H1 (cell line): ENCODE data around the gene ZNF225. TPM values are rescaled to one million over a fixed set of nuclear protein-coding genes. Genes with fewer than 3 reads are reported as not detected.
A peak's percentile ranks its signal among the peaks of the same experiment; 100 is the strongest.

Source experiments
- CTCF ChIA-PET: fragments of 300-600 bp; sonication (Branson Sonifier 250); formaldehyde crosslinking; loops from one replicate; lab custom pipeline; 2021; ENCODE audit not compliant: partially characterized antibody; lab: Charles Lee
- POLR2A ChIA-PET: fragments of 300-600 bp; sonication (Branson Sonifier 250); formaldehyde crosslinking; loops from one replicate; lab custom pipeline; 2021; ENCODE audit warnings: inconsistent platforms; ENCODE audit not compliant: partially characterized antibody; lab: Charles Lee
- DNase-seq, 2 experiments: peaks; one replicate each; pipeline versions ENCODE4 v3.0.0 to v3.0.0-alpha.2; 2010 to 2022; ENCODE audit warnings: low spot score in 2 of 2, low read depth in 1 of 2, mixed read lengths in 1 of 2
- FAIRE-seq: peaks from 2 replicates; lab custom pipeline; 2011; peaks lifted over from hg19 to GRCh38; lab: Jason Lieb, UNC
- H2AFZ ChIP-seq: 2 replicates; pipeline ENCODE4 v1.8.1; 2012; ENCODE audit warnings: low read length, inconsistent platforms
- H2AK5ac ChIP-seq: 2 replicates; pipeline ENCODE4 v1.6.1; 2013; ENCODE audit warnings: low read depth, low read length
- H2BK120ac ChIP-seq: replicated peaks from 2 replicates; pipeline ENCODE3; 2013; ENCODE audit warnings: low read depth, low read length, inconsistent platforms
- H2BK12ac ChIP-seq: 2 replicates; pipeline ENCODE4 v1.6.1; 2013; ENCODE audit warnings: low read depth, low read length
- H2BK15ac ChIP-seq: 2 replicates; pipeline ENCODE4 v1.6.1; 2013; ENCODE audit warnings: low read length
- H2BK20ac ChIP-seq: 2 replicates; pipeline ENCODE4 v1.6.1; 2013; ENCODE audit warnings: low read length
- H2BK5ac ChIP-seq: 2 replicates; pipeline ENCODE4 v1.6.1; 2013; ENCODE audit warnings: low read depth, low read length
- H3K14ac ChIP-seq: 2 replicates; pipeline ENCODE4 v1.6.1; 2013; ENCODE audit warnings: inconsistent platforms; ENCODE audit not compliant: insufficient read length
- H3K18ac ChIP-seq: 2 replicates; pipeline ENCODE4 v1.6.1; 2013; ENCODE audit warnings: low read length; ENCODE audit errors: extremely low read depth
- H3K23ac ChIP-seq: 2 replicates; pipeline ENCODE4 v1.6.1; 2013; ENCODE audit warnings: inconsistent platforms; ENCODE audit not compliant: insufficient read length
- H3K23me2 ChIP-seq: 2 replicates; pipeline ENCODE4 v1.6.1; 2013; ENCODE audit warnings: low read depth, low read length
- H3K27ac ChIP-seq: 2 replicates; pipeline ENCODE4 v1.6.1; 2011; ENCODE audit warnings: low read depth, low read length, inconsistent platforms
- H3K27me3 ChIP-seq, 4 experiments: replicated peaks in 1 of 4; 1 replicate in 1 of 4; 2 replicates in 3 of 4; pipeline versions ENCODE4 v1.6.1 to v1.8.1; 2011 to 2013; ENCODE audit warnings: low read length in 3 of 4, mild to moderate bottlenecking in 3 of 4, inconsistent platforms in 2 of 4, mixed read lengths in 2 of 4, moderate library complexity in 1 of 4; ENCODE audit not compliant: control insufficient read depth in 3 of 4, insufficient read depth in 3 of 4; ENCODE audit errors: extremely low read depth in 1 of 4
- H3K36me3 ChIP-seq, 4 experiments: 2 replicates each; pipeline versions ENCODE4 v1.6.1 to v1.8.1; 2011 to 2013; ENCODE audit warnings: mild to moderate bottlenecking in 4 of 4, low read length in 3 of 4, moderate library complexity in 2 of 4, control low read depth in 1 of 4, inconsistent platforms in 1 of 4; ENCODE audit not compliant: insufficient read depth in 4 of 4, control insufficient read depth in 2 of 4
- H3K4ac ChIP-seq: replicated peaks from 2 replicates; pipeline ENCODE3; 2013; ENCODE audit warnings: low read length, low read depth, mixed read lengths, inconsistent platforms; ENCODE audit not compliant: insufficient read length
- H3K4me1 ChIP-seq, 4 experiments: replicated peaks in 1 of 4; 1 replicate in 1 of 4; 2 replicates in 3 of 4; pipeline versions ENCODE4 v1.6.1 to v1.8.1; 2011 to 2013; ENCODE audit warnings: low read length in 3 of 4, inconsistent platforms in 2 of 4, mixed read lengths in 1 of 4; ENCODE audit not compliant: insufficient read depth in 4 of 4, control insufficient read depth in 3 of 4
- H3K4me2 ChIP-seq, 2 experiments: 2 replicates each; pipeline versions ENCODE4 v1.6.1 to v1.8.1; 2011 to 2013; ENCODE audit warnings: low read depth in 2 of 2, low read length in 2 of 2, control low read depth in 1 of 2, inconsistent platforms in 1 of 2, mild to moderate bottlenecking in 1 of 2; ENCODE audit not compliant: insufficient read depth in 1 of 2
- H3K4me3 ChIP-seq, 4 experiments: fragments of 200-600, 300-600 bp in 1 of 4; sonication (generic), shearing (Covaris generic), sonication (Bioruptor Twin) in 1 of 4; 2 replicates each; pipeline versions ENCODE4 v1.5.1 to v1.8.1; 2011 to 2016; ENCODE audit warnings: low read length in 4 of 4, low read depth in 3 of 4, control low read depth in 2 of 4, inconsistent platforms in 2 of 4, mild to moderate bottlenecking in 2 of 4, mixed read lengths in 1 of 4, moderate library complexity in 1 of 4; ENCODE audit not compliant: insufficient read depth in 2 of 4; ENCODE audit errors: extremely low read depth in 1 of 4
- H3K56ac ChIP-seq: replicated peaks from 2 replicates; pipeline ENCODE3; 2013; ENCODE audit warnings: low read depth, mild to moderate bottlenecking, mixed read lengths, low read length, inconsistent platforms; ENCODE audit not compliant: insufficient read length
- H3K79me1 ChIP-seq: 2 replicates; pipeline ENCODE4 v1.6.1; 2013; ENCODE audit warnings: low read depth, low read length, control low read depth
- H3K79me2 ChIP-seq, 2 experiments: 2 replicates each; pipeline versions ENCODE4 v1.6.1 to v1.8.1; 2012 to 2013; ENCODE audit warnings: low read length in 2 of 2, mild to moderate bottlenecking in 2 of 2, inconsistent platforms in 1 of 2; ENCODE audit not compliant: insufficient read depth in 2 of 2, control insufficient read depth in 1 of 2
- H3K9ac ChIP-seq, 4 experiments: replicated peaks in 1 of 4; 1 replicate in 1 of 4; 2 replicates in 3 of 4; pipeline versions ENCODE4 v1.6.1 to v1.8.1; 2011 to 2013; ENCODE audit warnings: low read depth in 3 of 4, low read length in 3 of 4, control low read depth in 2 of 4, mild to moderate bottlenecking in 2 of 4, moderate library complexity in 2 of 4, inconsistent platforms in 1 of 4; ENCODE audit errors: extremely low read depth in 1 of 4
- H3K9me3 ChIP-seq, 2 experiments: 2 replicates each; pipeline versions ENCODE4 v1.6.1 to v1.8.1; 2012 to 2013; ENCODE audit warnings: mild to moderate bottlenecking in 2 of 2, moderate library complexity in 2 of 2, control low read depth in 1 of 2, inconsistent platforms in 1 of 2, low read depth in 1 of 2, low read length in 1 of 2, mixed read lengths in 1 of 2; ENCODE audit not compliant: insufficient read depth in 2 of 2
- H4K20me1 ChIP-seq, 2 experiments: replicated peaks in 1 of 2; 2 replicates each; pipeline versions ENCODE3 to v1.8.1; 2011 to 2013; ENCODE audit warnings: inconsistent platforms in 2 of 2, low read length in 2 of 2, mild to moderate bottlenecking in 1 of 2; ENCODE audit not compliant: insufficient read depth in 2 of 2, control insufficient read depth in 1 of 2
- H4K5ac ChIP-seq: 2 replicates; pipeline ENCODE4 v1.6.1; 2013; ENCODE audit warnings: low read length, low read depth, mixed read lengths, inconsistent platforms; ENCODE audit not compliant: insufficient read length
- H4K8ac ChIP-seq: 2 replicates; pipeline ENCODE4 v1.8.0; 2013; ENCODE audit warnings: mild to moderate bottlenecking, moderate library complexity, low read length, inconsistent platforms; ENCODE audit not compliant: insufficient read depth; ENCODE audit errors: extremely low read depth
- H4K91ac ChIP-seq: replicated peaks from 2 replicates; pipeline ENCODE3; 2013; ENCODE audit warnings: low read length, mixed read lengths, inconsistent platforms; ENCODE audit not compliant: insufficient read length
- BRCA1 ChIP-seq: IDR thresholded peaks from 2 replicates; pipeline ENCODE4 v1.6.1; 2012; ENCODE audit warnings: low read depth, low read length, improper control_type of control experiment
- CTCF ChIP-seq, 3 experiments: IDR thresholded peaks; 1 replicate in 2 of 3; 2 replicates in 1 of 3; pipeline versions ENCODE4 v1.5.1 to v1.6.1; 2011; ENCODE audit warnings: low read length in 3 of 3, mild to moderate bottlenecking in 3 of 3, inconsistent platforms in 2 of 3, low read depth in 1 of 3, moderate library complexity in 1 of 3; ENCODE audit not compliant: insufficient read depth in 1 of 3; ENCODE audit errors: control extremely low read depth in 1 of 3
- E2F6 ChIP-seq: IDR thresholded peaks from 2 replicates; pipeline ENCODE4 v1.6.1; 2012; ENCODE audit warnings: inconsistent platforms
- EZH2 ChIP-seq: fragments of 200-600 bp; sonication (generic); IDR thresholded peaks from 2 replicates; pipeline ENCODE4 v1.7.1; 2012; ENCODE audit warnings: low read depth, mild to moderate bottlenecking, moderate library complexity, low read length, inconsistent platforms; ENCODE audit not compliant: severe bottlenecking
- GABPA ChIP-seq: IDR thresholded peaks from 2 replicates; pipeline ENCODE4 v1.6.1; 2011; ENCODE audit warnings: mild to moderate bottlenecking, low read length, moderate library complexity, borderline replicate concordance; ENCODE audit not compliant: insufficient read depth
- HDAC6 ChIP-seq: IDR thresholded peaks from one replicate; pipeline ENCODE4 v1.7.1; 2012; ENCODE audit warnings: low read depth, mild to moderate bottlenecking, inconsistent platforms, low read length, moderate library complexity
- POLR2AphosphoS5 ChIP-seq: IDR thresholded peaks from 2 replicates; pipeline ENCODE4 v1.6.1; 2011; ENCODE audit warnings: low read depth, low read length
- WGBS, 2 experiments: shearing (Covaris generic) in 1 of 2; methylation state at CpG; one replicate each; pipeline versions ENCODE4 v1.1.6 to v1.1.7; 2013 to 2015; ENCODE audit warnings: low lambda C conversion rate in 2 of 2, mixed read lengths in 2 of 2, inconsistent platforms in 1 of 2, low coverage in 1 of 2, missing lambda C conversion rate in 1 of 2; ENCODE audit not compliant: insufficient replicate concordance in 2 of 2, insufficient coverage in 1 of 2, insufficient read length in 1 of 2; ENCODE audit errors: extremely low coverage in 1 of 2, missing lambda C conversion rate in 1 of 2; 5-methylcytosine and 5-hydroxymethylcytosine counted together
- polyA plus RNA-seq, 7 experiments: library from polyadenylated mRNA; depleted of rRNA in 3 of 7; stranded (reverse) in 5 of 7; unstranded in 2 of 7; fragments of >200 nt in 5 of 7; fragments of 200-250 nt in 2 of 7; gene quantifications; 1 replicate in 5 of 7; 2 replicates in 1 of 7; 4 replicates in 1 of 7; pipeline versions ENCODE4 v1.2.1 to v1.2.3, GENCODE V29; 2011 to 2013; ENCODE audit warnings: missing spikeins in 2 of 7, mixed read lengths in 2 of 7
- total RNA-seq: library from RNA; stranded (reverse); fragmentation: NEBNext Ultra II Directional; extraction: Animal tissue kit (Norgen Biotek cat#: 25700); gene quantifications from 2 replicates; pipeline ENCODE4 v1.2.1, GENCODE V29; 2021

The ZNF225 gene
- total and polyA plus RNA-seq, 2 of the 8 experiments (the other 6 are each of a cell fraction or from before 2014, with no cell fraction given), result 0.98 to 5.0 TPM

DNA sequence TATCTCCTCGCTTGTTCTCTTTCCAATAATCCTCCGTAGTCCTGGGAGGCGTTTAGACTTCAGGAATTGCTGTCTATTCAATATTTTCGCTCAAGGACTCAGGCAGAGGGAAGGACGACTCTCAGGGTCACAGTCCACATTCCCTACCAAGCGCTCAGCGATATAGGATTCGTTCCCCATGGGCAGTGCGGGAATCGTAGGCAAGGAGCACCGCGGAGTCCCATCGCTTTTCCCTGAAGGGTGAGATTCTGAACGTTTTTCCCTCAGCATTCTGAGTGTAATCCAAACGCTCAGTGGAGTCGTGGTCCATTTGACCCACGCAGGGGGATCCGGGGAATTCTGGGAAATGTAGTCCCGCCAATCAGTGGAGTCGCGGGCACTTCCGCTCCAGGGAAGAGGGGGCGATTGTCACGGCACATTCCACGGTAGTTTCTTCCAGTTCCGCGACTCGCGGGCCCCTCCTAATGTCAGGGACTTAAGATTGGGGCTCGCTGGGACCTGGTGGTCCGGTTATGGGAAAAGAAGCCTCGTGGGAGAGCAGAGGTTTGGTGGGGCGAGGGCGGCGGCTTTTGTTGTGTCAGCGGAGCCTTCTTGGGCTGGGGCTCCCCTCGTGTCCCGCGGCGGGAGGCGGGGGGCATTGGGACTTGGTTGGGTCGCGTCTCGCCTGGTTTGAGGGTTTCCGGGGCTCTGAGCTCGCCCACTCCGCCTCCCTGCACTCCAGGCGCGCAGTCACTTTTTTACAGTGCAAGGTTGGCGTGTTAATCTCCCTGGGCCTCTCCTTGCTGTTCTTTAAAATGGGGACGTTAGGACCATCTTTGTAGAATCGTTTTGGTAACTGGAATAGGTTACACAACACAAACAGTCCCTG lies 28.2 kb downstream of the ZNF225 start, which contains the start of gene ZNF234:
TSS of gene ZNF234 (plus strand) at position 364 of the 868 bp plus-strand sequence. CDS start 3,079 bp downstream, outside the sequence.
- Histone ChIP-seq H3K4me3 (peak within 1 kb of the TSS; percentile 68 to 87 (median 78)), H2BK12ac (no peak within 1 kb of the TSS), H4K5ac (peak within 1 kb of the TSS; percentile 89), H3K79me1 (no peaks in the 10 kb centered on the region; the same call in 1 of the 2 replicates), H2BK15ac (no peak within 1 kb of the TSS; the same call in 1 of the 2 replicates), H4K91ac (no peak within 1 kb of the TSS), H3K9me3 (no peaks in the 10 kb centered on the region), H2BK5ac (peak within 1 kb of the TSS; percentile 52; the same call in 1 of the 2 replicates), H3K56ac (no peak within 1 kb of the TSS), H3K4me1 (0 out of 7 replicates have a peak, but pooled peaks cover 0 to 2% (median 0%) of the 10 kb centered on the region in 4 experiments), H3K4ac (no peak within 1 kb of the TSS), H3K27me3 (no peaks in the 10 kb centered on the region), H3K14ac (no peak within 1 kb of the TSS), H3K23ac (no peak within 1 kb of the TSS), H3K18ac (peak within 1 kb of the TSS; percentile 60; the same call in 1 of the 2 replicates), H3K27ac (no peak within 1 kb of the TSS), H3K4me2 (peak within 1 kb of the TSS; percentile 63 to 72), H3K36me3 (peaks cover 0 to 5% (median 0%) of the 10 kb centered on the region in 4 experiments; a peak in 1 of 8 replicates), H4K20me1 (no peaks in the 10 kb centered on the region), H2BK120ac (peak within 1 kb of the TSS; percentile 47), H3K79me2 (no peaks in the 10 kb centered on the region), H2BK20ac (no peak within 1 kb of the TSS), H4K8ac (peak within 1 kb of the TSS; percentile 89), H2AFZ (peak within 1 kb of the TSS; percentile 99), H3K9ac (peak within 1 kb of the TSS; percentile 21 to 59 (median 32); a peak in 5 of 7 replicates), H2AK5ac (no peak within 1 kb of the TSS), H3K23me2 (peaks cover 10% of the 10 kb centered on the region; the same call in 1 of the 2 replicates)
- 3% methylated on average over 51 of the region's 52 CpGs; no CpG with 5 or more reads in 1 of the 2 experiments for WGBS, 2 experiments
- ChIA-PET POLR2A (interaction anchor here (0.9 to 1.4 kb wide), 5 partner anchors 10 to 36 kb away, joined by 3 to 8 read pairs (median 5); partner anchors contain the start of genes ZNF225 and ZNF226), CTCF (interaction anchor here (0.7 kb wide), 1 partner anchor 359 kb away, joined by 4 read pairs; the partner anchor contains the start of gene ZNF180)
- DNase-seq (peak in 1 of 2 experiments; percentile 72), FAIRE-seq (no peak)
- no peak for TF ChIP-seq BRCA1
- TF ChIP-seq CTCF (IDR thresholded peaks at IDR 0.05; ENCODE audit: control extremely low read depth in 1 of 3, insufficient read depth in 1 of 3, low read depth in 1 of 3, low read length in 3 of 3), result no peak
- 0 out of 2 replicates have a peak, but pooled peaks have one; percentile 28 for TF ChIP-seq POLR2AphosphoS5
- TF ChIP-seq HDAC6, result no peak
- no peak for TF ChIP-seq E2F6
- no peak for TF ChIP-seq EZH2
- no peak for TF ChIP-seq GABPA
